NCI-H1105 treated with DMSO at 0.1 percent for 48 hours (cell line): Measurements from ENCODE around the gene CLCA2.

Experiments
- DNase-seq: peaks from one replicate; lab custom pipeline; 2025; lab: John Stamatoyannopoulos, UW

CLCA2 gene

DNA sequence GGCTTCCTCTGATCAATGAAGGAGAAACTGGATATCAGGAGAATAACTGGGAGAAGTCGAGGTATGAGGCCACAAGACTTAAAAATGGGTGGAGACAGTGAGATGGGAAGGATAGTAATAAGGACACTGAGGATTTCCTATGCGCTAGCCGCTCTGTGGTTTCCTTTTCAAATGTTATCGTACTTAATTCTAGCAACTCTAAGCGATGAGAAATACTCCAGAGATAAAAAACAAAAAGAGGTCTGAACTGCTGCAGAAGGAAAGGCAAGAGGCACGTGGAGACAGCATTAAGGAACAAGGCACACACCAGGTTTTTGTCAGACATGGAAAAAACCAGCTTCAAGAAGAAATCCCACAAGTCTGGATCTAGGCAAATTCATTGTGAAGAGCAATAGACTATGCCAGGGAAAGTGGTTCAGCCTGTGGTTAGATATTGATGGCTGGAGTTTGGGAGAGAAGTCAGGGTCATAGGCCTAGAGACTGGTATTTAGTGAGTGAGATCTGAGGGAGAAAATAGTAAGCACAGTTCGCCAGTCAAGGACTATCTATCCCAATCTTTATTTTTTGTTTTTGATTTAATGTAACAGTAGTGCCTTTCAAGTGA, 5.3 kb downstream of the CLCA2 start:
- no peak for DNase-seq

DNA sequence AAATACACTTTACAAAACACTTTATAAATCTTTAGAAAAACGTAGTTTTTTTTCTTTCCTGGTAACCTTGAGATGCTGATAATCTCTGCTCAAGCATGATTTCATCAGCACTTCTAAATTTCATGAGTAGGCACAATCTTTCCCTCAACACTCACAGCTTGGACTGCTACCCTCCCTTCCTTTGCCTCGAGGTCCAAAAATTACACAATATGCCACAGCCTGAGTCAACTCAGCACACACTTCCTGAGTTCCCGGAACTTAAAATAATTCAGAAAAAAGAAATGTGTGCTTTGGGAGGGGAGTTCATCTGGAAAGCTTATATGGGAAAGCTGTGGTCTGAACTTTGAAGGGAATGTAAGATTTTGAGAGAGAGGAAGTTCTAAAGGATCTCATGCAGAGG, 5.9 kb downstream of the CLCA2 start:
- no peak for DNase-seq

DNA sequence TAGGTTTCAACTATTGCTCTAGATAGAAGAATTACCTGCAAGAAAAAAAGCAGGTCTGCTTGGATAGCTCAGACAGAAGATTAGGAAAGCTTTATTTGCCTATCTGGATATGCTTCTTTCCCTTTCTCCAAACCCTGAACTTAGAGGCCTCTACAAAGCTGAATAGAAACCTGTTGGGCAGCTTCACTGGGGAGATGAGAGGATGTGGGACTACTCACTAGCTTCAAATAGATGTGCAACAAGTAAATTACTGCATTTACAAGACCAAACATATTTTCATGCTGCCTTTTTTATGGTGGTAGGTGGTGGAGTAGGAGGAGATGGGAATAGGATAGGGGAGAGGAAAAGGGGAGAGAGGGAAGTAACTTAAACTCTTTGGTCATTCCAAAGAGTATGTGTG, 6.4 kb downstream of the CLCA2 start:
- no peak for DNase-seq

DNA sequence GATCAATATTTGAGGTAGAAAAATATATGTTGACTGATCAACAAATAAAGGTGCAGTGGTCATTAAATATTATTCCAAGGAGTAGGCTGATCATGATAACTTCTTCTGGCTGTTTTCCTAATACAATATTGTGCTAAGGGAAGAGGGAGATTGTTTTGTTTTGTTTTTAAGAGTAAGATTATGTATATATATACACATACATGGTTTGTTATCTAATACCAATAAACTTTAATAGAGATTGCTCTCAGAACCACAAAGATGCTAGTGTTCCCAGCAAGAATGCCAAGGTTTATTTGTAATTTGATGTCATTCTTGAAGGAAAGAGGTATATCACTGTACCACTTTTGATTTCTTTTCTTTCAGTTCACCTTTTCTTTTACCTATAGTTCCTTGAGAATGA, 10.1 kb downstream of the CLCA2 start:
- no peak for DNase-seq

DNA sequence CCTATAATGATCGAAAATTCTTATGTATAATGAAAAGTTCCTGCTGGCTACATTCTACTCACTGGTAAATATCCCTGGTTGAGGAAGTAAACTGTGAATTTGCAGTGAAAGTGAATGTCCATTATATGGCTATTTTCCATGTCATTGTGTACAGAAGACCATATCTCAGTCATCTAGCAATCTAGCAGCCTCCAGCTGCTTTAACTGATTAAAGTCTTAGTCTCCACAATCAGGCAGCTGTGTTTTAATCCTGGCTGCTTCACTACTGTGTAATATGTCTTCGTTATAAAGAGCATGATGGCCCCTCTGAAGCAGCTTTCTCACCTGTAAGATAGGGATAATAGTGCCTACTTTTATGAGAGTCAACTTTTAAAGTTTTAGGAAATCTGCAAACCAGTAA, 11.4 kb downstream of the CLCA2 start:
- DNase-seq, result no peak

DNA sequence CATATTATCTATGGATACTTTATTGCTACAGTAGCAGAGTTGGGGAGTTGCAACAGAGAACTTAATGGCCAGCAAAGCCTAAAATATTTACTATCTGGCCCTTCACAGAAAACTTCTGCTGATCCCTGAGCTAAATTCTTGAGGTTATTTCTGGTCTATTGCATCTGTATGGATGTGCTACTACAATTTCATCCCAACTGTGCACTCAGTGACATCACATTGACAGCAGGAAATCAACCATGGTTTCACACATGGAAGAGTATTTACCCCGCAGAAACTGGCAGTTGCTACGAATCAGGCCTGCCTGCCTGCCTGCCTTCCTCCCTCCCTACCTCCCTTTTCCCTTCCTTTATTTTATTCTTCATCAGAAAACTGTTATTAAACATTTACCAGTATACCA, 12.1 kb downstream of the CLCA2 start:
- DNase-seq, result no peak

DNA sequence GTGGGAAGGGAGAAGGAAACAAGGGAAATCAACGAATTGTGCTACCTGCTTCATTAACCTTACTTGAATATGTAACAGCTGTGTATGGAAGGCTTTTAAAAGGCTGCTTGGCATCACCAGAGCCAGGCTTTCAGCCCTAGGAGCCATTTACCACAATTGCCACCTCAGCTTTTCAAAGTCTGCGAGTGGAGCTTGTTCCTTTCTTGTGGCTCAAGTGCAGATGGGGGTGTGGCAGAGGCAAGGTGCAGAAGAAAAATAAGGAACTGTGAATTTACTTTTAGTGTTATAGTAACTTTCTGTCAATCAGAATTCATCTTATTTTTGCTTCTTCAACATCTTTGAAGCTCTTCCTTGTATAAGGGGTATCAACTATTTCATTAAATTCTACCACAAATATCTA, 17.6 kb downstream of the CLCA2 start:
- DNase-seq, result no peak

DNA sequence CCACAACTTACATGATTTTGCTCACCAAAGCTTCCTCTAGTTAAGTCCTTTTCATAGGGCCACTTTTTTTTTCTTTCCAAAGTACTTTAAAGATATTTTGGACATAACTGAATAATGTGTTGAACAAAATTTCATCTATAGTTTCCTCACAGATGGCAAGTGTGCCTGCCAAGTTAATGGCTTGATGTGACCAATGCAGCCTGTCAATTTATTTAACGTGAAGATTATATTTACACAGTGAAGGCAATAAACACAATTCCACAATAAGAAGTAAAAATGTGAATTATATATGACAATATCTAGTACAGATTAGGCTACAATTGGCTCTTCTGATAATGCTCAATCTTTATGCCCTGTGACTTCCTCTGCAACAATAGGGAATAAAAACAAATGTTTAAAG, 18.0 kb downstream of the CLCA2 start:
- DNase-seq, result no peak

DNA sequence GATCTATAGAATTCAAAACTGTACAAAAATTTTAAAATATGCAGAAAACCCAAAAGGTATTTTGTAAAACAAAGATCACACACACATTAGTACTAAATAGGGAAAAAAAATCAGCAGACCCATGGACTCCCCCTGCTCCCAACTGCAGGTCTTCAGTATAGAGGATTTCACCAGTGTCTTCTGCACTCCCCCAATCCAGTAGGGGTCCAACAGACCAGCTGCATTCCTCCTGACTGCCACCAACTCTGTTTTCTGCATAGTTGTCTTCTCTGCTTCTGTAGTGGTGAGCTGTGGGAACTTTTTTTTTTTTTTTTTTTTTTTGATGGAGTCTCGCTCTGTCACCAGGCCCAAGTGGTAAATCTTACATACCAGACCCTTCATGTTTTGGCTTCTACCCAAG, 21.9 kb downstream of the CLCA2 start:
- no peak for DNase-seq

DNA sequence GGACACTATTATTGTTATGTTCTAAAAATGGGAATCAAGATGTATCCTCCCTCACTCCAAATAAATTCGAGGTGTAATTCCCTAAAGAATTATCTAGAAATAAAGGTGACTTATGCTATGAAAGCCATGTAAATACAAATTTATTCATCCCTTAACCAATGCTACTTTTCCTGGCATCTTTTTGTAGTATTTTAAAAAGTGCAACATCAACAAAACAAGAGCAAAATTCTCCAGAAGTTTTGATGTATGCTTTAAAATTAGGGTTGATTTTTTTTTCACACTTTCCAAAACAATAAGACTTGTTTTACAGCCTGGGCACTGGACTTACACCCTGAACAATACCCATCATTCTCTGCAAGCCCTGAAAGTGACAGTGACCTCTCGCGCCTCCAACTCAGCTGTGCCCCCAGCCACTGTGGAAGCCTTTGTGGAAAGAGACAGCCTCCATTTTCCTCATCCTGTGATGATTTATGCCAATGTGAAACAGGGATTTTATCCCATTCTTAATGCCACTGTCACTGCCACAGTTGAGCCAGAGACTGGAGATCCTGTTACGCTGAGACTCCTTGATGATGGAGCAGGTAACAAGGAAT, 23.3 kb downstream of the CLCA2 start:
- no peak for DNase-seq

DNA sequence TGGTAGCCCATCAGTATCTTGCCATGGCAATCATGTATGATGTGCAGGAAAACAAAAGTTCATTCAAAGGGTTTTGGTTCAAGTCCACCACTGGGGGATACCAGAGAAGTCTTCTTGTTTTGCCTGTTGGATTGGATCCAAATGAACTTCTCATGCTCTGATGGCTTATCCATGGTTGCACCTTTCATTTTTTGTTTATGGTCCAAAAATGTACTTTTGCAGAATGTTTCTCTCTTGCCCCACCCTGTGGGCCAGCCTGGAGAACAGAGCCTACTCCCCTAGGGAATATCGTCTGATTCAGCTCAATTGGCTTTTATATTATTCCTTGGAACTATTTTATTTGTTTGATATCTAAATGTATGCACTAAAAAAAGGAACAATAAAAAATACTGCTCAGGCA, 24.7 kb downstream of the CLCA2 start:
- no peak for DNase-seq

DNA sequence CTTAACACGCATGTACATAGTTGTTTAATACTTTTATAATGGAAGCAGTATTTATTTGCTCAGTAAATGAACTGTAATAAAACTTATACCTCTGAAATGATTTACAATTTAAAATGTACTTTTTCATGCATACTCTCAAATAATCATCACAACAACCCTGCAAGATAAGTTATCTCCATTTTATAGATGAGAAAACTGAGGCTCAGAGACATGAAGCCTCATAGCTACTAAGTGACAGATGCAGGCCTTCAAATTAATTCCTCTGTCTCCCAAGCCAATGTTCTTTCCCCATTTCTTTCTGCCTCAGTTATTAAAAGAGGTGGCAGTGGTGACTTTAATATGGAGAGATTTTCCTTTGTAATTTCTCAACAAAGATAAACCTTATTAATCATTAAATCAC, 25.1 kb downstream of the CLCA2 start:
- no peak for DNase-seq

DNA sequence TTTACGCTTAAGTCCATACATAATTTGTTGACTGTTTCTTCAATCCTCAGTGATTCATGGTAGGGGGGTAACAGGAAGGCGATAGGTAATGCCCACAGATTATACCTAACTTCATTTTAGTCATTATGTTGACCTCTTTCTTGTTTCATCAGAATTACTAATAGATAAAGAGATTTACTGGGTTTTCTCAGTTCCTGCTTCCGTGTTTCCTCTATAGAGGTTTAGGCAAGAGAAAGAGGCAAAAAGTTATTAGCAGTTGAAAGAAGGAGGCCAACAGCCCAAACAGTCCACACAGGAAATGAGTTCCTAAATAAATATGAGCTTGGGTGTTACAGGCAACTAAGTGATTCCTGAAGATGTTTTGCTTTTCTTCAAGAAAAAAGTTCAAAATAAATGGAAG, 26.9 kb downstream of the CLCA2 start:
- no peak for DNase-seq

DNA sequence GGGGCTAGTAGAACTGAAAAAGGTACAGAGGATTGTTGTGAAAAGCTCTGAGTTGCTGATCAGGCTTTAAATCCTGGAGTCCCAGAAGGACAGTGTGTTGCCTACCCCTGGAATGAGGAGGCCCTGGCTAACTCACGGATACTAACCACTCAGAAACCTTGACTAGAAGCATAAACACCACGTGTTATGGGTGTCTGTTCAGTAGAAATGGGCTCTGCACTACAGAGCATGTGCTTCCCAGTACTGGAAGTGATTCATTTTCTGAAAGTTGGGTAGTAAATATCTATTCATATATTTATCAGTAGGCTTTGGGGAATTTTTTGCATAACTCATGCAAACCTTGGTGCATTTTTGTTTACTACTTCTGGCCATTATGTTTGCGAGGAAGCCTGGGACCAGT, 29.7 kb downstream of the CLCA2 start:
- DNase-seq, result no peak

DNA sequence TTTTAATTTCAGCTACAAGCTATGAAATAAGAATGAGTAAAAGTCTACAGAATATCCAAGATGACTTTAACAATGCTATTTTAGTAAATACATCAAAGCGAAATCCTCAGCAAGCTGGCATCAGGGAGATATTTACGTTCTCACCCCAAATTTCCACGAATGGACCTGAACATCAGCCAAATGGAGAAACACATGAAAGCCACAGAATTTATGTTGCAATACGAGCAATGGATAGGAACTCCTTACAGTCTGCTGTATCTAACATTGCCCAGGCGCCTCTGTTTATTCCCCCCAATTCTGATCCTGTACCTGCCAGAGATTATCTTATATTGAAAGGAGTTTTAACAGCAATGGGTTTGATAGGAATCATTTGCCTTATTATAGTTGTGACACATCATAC, 31.1 kb downstream of the CLCA2 start:
- DNase-seq, result no peak

DNA sequence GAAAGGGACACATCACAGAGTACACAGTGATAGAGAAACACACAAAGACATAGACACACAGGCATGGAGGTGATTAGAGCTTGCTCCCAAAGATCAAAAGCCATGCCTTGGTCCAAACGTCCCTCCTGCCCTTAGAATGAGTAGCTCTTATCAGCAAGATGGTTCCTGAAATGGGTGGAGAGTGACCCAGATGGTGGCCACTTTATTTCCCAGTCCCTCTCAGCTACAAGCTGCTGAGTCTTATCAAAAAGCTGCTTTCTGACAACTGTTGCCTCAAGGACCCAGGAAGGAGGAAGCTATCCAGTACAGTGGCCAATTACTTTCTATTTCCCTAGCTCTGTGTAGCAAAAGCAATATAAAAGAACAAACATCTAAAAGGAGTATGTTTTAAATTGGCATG, 37.0 kb downstream of the CLCA2 start:
- no peak for DNase-seq

DNA sequence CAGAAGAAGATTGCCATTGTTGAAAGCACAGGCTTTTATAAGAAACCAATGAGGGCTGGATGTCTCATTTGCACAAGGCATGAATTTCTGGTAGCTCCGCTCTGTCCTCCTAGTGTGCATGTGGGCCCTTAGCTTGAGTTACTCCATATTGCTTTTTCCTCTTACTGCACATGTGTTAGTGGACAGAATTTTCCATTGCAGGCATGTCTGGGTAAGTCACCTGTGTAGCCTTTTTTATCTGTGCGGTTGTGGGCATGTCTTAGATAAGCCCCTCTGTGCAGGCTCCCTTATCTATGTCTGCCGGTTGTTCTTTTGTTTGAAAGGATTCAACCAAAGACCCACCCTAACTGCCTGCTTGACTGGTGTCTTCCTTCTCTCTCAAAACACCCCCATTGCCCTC, 37.5 kb downstream of the CLCA2 start:
- no peak for DNase-seq

DNA sequence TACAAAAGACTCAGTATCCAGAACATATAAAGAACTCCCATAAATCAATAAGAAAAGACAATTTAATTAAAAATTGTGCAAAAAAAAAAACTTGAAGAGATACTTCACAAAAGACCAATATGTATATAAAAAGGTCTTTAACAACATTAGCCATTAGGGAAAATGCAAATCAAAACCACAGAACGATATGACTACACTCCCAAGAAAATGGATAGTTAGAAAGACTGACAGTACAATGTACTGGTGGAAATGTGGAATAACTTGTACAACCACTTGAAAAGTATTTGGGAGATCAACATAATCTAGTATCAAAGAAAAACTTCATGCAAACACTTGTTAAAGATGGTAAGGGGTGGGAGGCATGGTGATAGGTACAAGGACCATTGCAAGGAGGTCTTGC, 40.8 kb downstream of the CLCA2 start:
- no peak for DNase-seq

DNA sequence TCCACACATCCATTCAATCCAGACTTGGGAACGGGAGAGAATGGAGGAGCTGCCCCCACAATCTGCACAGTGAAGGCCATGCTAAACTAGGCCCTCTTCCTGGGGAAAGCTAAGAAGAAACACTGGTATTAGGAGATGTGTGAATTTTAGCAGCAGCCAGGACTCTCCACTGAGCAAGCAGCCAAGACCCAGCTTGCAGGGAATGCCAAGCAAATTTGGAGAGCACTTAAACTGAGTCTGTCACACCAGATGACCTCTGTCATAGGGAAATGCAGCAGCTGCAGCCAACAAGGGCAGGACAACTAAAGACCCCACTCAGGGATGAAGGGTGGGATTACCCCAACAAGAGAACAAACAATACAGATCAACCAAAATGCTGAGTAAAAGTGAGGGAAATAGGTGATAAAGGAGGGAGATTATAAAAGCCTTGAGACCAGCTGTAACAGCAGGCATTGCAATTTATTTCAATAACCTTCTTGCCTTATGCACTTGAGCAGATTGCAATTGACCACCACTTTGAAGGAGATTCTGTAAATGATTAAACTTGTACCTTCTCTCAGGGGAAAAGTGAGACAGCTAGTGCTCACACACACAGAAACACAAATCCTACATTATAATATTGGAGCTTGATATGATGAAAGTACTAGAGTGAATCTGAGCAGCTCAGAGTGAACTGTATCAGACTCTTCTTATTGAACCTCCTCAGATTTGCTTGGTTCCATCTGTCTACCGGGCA, 42.3 kb downstream of the CLCA2 start:
- no peak for DNase-seq

DNA sequence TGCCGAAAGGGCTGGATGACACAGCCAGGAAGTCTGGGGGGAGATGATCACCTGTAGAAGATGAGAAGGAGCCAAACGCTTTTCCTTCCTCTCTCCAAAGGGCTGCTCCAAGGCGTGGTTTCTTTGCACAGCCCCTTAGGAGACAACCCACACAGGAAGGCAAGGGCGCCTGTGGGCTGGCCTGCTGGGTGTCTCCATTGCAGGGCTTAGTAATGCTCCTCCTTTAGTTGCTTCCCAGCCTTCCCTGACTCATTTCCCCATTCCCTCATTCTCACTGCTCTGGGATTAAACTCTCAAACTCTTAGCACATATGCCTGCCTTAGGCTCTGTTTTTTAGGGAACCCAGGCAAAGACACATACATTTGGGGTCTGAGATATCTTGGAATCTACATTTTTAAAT, 43.0 kb downstream of the CLCA2 start:
- DNase-seq, result no peak

DNA sequence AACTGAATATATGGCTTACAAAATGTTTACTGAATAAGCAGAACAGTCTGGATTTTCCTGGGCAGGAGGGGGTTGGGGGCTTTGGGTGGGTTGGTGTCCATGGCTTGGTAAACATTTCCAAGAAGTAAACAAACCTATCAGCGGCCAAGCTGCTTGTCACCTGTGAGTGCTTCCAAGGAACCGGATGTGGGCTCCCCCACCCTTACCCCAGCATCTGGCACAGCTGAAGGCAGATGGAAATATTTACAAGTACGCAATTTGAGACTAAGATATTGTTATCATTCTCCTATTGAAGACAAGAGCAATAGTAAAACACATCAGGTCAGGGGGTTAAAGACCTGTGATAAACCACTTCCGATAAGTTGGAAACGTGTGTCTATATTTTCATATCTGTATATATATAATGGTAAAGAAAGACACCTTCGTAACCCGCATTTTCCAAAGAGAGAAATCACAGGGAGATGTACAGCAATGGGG, 44.6 kb downstream of the CLCA2 start, which contains the start of gene CLCA1:
CLCA1 (plus strand) TSS at position 427 of the 477 bp plus-strand sequence; CDS start at position 472, 45 bp downstream.
- no peak for DNase-seq

DNA sequence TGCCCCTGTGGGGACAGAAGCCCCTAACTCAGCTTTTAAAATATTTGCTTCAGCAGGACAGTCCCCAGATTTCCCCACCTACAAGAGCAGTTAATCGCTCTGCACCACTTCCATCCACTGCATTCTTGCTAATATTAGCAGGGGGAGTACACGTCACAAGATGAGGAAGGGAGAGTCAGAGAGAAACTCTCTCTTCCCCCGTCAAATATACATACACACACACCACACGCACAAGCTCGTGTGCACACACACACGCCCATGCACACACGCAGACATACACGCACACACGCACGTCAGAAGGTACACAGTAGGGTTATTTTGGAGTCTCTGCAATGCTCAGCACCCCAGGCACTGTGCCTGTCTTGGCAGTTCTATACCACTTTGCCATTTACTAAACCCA, 46.9 kb downstream of the CLCA2 start:
- DNase-seq, result no peak

DNA sequence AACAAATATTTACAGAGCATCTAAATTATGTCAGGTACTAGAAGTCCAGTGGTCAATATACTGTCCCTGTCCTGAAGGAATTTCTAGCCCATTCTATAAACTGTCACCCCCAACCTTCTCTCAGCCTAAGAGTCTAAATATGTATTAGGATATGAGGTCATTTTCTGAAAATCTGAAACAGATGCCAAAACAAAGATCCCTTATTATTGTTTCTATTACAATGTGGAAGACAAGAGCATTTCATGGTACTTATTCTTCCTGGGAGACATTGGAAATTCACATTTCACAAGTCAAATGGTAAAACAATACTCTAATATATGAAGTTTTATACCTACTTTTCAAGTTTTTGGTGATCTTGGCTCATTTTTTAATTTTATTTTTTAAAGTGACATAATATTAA, 47.3 kb downstream of the CLCA2 start:
- no peak for DNase-seq

DNA sequence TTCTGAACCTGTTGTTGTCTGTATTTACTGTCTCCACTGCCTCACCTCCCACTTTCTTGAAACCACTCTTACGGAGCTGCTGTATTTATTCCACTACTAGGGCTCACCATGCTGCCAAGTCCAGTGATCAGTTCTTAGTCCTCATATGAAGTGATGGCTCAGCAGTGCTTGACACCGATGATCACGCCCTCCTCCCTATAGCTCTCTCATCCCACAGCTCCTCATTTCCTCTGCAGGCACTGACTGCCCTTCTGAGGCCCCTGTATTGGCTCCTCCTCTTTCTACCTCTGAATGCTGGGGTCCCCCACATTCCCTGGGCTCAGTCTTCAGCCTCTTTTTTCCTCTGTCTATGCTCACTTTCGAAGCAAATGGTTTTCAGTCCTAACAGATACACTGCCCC, 48.2 kb downstream of the CLCA2 start:
- no peak for DNase-seq
